HG03460 (cell line): ENCODE measurements around the gene ACAD8.
"Not testable (repeated sequence)": the region's sequence is repeated elsewhere in the genome, so short reads cannot be mapped to it uniquely, and the experiment has no call there.

Source experiments
- ATAC-seq: cut with Tn5 transposase; IDR thresholded peaks from one replicate; pipeline ENCODE4 v1.9.1; 2021; ENCODE audit not compliant: unreplicated experiment

ACAD8 gene

DNA sequence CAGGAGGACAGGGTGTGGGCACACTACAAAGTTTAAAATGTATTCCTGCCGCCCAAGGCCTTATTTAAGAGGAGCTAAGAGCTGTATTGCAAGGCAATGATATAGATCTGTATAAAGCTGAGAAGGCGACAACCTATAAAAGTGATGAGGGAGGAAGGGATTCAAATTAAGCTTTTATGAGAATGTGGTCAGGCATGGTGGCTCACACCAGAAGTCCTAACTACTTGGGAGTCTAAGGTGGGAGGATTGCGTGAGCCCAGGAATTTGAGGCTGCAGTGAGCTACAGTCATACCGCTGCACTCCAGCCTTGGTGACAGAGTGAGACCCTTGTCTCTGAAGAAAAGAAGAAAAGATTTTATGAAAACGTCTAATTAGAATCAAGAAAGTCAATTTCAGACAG, 13.1 kb downstream of the ACAD8 start:
- no peak for ATAC-seq

GRCh38 chr11:134266841-134267251, 13.5 kb downstream of the ACAD8 start:
- no peak for ATAC-seq

DNA sequence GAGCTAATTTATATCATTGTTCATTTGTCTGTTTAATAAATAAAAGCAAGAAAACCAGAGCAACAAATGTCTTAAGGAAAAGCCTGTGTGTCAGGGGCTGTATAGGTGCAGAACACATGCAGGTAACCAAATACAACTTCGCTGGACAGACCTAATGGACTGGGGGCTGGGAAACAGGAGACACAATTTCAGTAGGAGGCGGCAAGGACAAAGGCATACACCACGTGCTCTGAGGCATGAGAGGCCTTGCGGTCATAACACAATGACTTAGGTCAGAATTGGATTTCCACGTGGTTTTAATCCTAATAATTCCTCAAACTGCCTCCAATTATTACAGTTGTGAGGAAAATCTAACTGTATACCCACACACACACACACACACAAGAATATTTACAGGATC, 14.1 kb downstream of the ACAD8 start:
- ATAC-seq, result no peak

DNA sequence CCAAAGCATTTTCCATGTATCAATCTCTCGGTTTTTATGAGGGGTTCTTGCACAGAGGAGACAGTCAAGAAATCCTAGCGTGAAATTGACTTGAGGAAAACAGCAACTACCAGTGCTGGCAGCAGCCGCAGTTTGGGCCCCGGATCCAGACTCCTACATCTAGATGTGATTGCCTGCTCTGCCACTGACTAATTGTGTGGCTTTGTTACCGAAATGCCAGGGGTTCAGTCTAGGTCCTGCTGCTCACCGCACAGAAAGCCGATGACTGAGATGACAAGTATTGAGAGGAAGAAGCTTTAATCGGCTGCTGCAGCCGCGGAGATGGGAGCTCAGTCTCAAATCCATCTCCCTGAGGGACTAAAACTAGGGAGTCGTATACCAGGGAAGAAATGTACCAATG, 14.6 kb downstream of the ACAD8 start:
- no peak for ATAC-seq

- no peak for ATAC-seq
Measured at GRCh38 chr11:134270250-134270714, 16.9 kb downstream of the ACAD8 start.

DNA sequence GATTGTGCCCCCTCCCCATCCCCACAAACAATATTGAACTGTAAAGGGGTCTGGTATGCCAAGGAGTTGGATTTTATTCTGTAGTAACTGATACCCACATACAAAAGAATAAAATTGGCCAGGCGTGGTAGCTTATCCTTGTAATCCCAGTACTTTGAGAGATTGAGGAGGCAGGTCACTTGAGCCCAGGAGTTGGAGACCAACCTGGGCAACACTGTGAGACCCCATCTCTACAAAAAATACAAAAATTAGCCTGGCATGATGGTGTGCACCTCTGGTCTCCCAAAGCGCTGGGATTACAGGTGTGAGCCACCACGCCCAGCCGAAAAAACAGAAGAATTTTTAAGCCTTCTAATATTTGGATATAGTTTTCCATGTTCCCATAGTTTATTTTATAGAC, 18.6 kb downstream of the ACAD8 start:
- ATAC-seq, result no peak

- ATAC-seq, result no peak
Measured at GRCh38 chr11:134272381-134273316, 19.3 kb downstream of the ACAD8 start.

DNA sequence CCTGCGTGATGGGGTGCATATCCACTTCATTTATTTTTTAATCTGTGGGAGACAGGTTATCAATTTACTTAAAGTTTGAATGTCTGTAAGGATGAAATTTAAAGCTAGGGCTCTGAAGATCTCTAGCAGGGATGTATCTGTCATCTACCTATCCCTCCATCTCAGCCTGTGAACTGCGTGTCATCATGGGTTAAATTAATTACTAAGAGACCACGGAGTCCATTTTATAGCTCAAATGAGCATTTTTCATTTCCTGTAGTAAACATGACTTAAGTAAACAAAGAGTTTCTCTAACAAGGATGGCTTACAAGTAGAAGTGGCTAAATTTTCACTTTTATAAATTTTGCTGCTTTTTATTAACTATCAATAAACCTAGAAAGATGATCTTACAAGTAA, 19.9 kb downstream of the ACAD8 start:
- ATAC-seq, result no peak

GRCh38 chr11:134275188-134275533, 21.8 kb downstream of the ACAD8 start:
- no peak for ATAC-seq

- peak; percentile 54 for ATAC-seq
Measured at GRCh38 chr11:134275534-134276395, 22.4 kb downstream of the ACAD8 start, which contains the start of gene GLB1L3. Gene GLB1L3, plus strand, starts transcription at chr11:134276379. Its CDS starts 362 bp downstream, at chr11:134276741.

GRCh38 chr11:134276396-134277182, 23.2 kb downstream of the ACAD8 start:
- peak; percentile 25 for ATAC-seq

- no peak for ATAC-seq
Measured at GRCh38 chr11:134277183-134278001, 24.0 kb downstream of the ACAD8 start.

- no peak for ATAC-seq
Measured at GRCh38 chr11:134278356-134278755, 25.0 kb downstream of the ACAD8 start.

GRCh38 chr11:134281635-134282034, 28.3 kb downstream of the ACAD8 start:
- not testable (repeated sequence) for ATAC-seq

DNA sequence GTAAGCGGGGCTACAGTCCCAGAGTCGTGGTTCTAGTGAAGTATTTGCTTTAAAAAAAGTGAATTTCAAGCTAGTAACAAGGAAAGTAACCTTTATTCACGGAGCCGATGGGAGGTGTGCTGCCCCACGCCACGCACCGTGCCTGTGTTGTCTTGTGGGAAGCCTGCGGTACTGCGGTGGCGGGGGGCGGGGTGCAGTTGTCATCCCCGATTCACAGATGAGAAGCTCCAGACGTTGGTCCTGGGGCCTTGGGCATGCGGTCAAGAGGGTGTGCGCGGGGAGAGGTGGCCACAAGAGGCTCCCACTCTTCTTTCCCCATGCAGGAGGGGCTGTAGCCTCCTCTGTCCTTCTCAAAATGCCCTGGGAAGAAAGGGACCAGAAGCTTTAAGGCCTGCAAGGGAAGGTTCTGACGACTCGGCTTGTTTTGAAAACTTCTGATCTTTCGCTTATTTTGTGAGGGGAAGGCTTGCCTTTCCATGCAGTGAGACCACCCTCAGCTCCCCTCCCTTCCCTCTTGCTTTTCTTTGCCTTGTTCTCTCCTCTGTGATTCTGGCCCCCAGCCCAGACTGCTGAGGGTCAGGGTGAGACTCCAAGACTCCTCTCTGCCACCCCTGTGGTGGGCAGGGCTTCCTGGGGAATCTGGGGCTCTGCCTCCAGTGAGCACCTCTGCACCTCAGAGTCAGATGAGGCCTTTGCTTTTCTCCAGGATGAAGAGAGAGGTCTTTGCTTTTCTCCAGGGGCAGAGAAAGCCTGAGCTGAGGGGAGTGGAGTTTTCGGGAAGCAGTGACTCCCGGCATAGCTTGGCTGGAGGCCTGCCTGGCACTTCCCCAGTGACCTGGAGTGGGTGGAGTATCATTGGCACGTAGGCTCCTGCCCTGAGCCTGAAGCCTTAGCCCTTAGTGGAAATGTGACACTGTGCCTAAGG, 29.0 kb downstream of the ACAD8 start:
- no peak for ATAC-seq

DNA sequence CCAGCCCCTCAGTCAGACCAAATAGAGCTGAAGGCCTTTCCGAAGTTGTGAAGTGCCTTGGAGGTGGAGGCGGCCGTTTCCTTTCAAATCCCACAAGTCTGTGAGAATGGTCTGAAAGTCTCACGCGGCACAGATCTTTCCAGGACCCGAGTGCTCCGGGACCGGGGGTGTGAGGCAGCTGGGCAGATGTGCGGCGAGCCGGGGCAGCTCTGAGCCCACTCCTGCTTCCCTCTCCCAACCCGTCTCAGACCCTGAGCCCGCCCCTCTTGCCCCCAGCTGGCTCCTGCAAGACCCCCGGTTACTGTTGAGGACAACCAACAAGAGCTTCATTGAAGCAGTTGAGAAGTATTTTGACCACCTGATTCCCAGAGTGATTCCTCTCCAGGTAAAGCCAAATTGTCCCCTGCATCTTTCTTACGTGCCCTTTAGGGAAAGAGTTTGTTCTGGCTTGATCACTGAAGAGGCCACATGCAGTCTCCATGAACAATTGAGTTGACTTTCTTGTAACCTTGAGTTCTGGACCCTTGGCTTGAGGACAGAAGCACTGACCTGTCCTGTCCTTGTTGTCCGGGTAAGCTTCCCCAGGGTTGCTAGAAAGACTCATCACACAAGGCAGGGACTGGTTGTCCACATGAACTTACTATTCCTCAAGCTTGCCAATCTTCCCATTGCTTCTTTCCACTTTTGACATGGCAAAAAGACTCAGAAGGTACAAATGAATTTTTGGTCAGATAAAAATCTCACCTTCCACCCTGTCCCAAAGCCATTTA, 30.3 kb downstream of the ACAD8 start:
- ATAC-seq, result no peak

GRCh38 chr11:134284349-134284748, 31.0 kb downstream of the ACAD8 start:
- ATAC-seq, result not testable (repeated sequence)

DNA sequence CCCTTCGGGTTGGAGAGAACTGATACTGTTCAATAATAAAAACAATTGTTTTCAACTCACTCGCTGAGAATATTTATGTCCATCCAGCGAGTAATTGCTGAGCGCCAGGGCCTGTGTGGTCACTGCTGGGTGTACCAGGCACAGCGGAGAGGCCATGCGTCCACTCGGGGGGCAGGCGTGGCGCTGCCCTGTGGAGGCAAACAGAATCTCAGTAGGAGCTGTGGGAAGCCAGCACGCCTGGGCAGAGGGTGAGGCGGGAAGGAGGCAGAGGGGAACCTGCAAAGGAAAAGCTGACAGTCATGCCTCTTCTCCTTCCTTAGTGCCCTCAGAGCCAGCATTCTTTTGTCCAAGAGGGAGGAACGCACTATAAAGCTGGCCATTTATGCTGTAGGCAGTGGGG, 34.2 kb downstream of the ACAD8 start:
- no peak for ATAC-seq
